Osteocyte (in vitro differentiated cells): ENCODE data around the gene SIGLEC7. TPM values are rescaled to one million over a fixed set of nuclear protein-coding genes. Genes with fewer than 3 reads are reported as not detected.
"Not testable (repeated sequence)": the region's sequence is repeated elsewhere in the genome, so short reads cannot be mapped to it uniquely, and the experiment has no call there.

ENCODE experiments used
- DNase-seq: peaks from one replicate; pipeline ENCODE4 v3.0.0; 2021; ENCODE audit warnings: mixed read lengths; ENCODE audit not compliant: unreplicated experiment; ENCODE audit errors: extremely low spot score
- H3K27ac Mint-ChIP-seq: one replicate; pipeline ENCODE4 v1.8.0; 2021; ENCODE audit warnings: mild to moderate bottlenecking, mixed read lengths; ENCODE audit not compliant: unreplicated experiment
- H3K27me3 Mint-ChIP-seq: one replicate; pipeline ENCODE4 v1.8.0; 2021; ENCODE audit warnings: mixed read lengths; ENCODE audit not compliant: unreplicated experiment
- H3K36me3 Mint-ChIP-seq: one replicate; pipeline ENCODE4 v1.8.0; 2021; ENCODE audit warnings: mixed read lengths; ENCODE audit not compliant: unreplicated experiment
- H3K4me1 Mint-ChIP-seq: one replicate; pipeline ENCODE4 v1.8.0; 2021; ENCODE audit warnings: mixed read lengths; ENCODE audit not compliant: unreplicated experiment
- H3K4me3 Mint-ChIP-seq: one replicate; pipeline ENCODE4 v1.8.0; 2021; ENCODE audit warnings: mild to moderate bottlenecking, moderate library complexity, mixed read lengths; ENCODE audit not compliant: unreplicated experiment
- H3K9me3 Mint-ChIP-seq: one replicate; pipeline ENCODE4 v1.8.0; 2021; ENCODE audit warnings: mixed read lengths; ENCODE audit not compliant: unreplicated experiment
- CTCF ChIP-seq: fragments of 200-600 bp; sonication (generic); IDR thresholded peaks from 2 replicates; pipeline ENCODE4 v1.5.0; 2021; ENCODE audit warnings: antibody characterized with exemption, mild to moderate bottlenecking, moderate library complexity
- total RNA-seq: library from RNA; stranded (reverse); gene quantifications from 2 replicates; pipeline ENCODE4 v1.2.1, GENCODE V29; 2021

SIGLEC7 gene
- total RNA-seq, 1 donor from 2014 or later, result not detected

- Mint-ChIP-seq H3K9me3 (peaks cover 15% of the 10 kb centered on the region), H3K27ac (no peak overlapping the region), H3K27me3 (peaks cover 2% of the 10 kb centered on the region), H3K4me1 (no peaks in the 10 kb centered on the region), H3K4me3 (no peak overlapping the region), H3K36me3 (no peaks in the 10 kb centered on the region)
- no peak for DNase-seq
- TF ChIP-seq CTCF, result no peak
Measured at GRCh38 chr19:51139299-51140014, 2.6 kb upstream of the SIGLEC7 start.

DNA sequence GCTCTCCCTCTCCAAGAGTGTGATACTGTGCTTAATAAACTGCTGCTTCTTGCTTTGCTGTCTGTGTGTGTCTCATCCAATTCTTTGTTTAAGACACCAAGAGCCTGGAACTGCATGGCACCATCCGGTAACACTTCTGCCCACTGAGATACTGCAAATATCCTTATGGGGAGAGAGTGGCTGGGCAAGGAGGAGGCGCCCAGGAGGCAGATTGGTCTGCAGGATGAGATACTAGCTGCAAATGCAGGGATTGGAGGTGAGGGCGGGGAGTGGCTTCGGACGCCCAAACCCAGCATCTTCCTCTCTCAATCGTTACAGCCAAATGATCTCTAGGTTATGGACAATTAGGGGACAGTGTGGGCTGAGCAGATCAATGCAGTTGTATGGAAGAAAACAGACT lies 1.7 kb upstream of the SIGLEC7 start:
- peak; percentile 51 for DNase-seq
- Mint-ChIP-seq H3K27me3 (peaks cover 2% of the 10 kb centered on the region), H3K4me1 (no peaks in the 10 kb centered on the region), H3K9me3 (peaks cover 6% of the 10 kb centered on the region), H3K4me3 (no peak overlapping the region), H3K27ac (no peak overlapping the region), H3K36me3 (no peaks in the 10 kb centered on the region)
- TF ChIP-seq CTCF, result no peak

DNA sequence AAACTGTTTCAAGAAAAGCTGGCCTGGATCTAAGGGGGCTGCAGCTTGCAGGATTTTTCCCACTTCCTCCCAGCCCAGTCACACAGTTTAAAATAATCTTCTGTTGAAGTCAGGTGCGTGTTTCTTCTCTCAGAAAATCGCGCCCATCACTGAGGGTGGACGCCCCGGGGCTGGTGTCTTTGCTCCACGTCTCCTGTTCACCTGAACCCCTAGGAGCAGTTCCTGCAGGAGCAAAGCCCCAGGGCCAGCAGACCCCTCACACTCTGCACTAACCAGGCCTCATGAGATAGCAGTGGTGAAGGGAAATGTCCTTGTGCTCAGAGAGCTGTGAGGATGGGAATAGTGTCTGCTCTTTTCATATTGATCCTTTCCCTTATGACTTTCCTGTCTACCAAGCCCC lies 920 bp upstream of the SIGLEC7 start:
- H3K27ac Mint-ChIP-seq, result no peak overlapping the region
- H3K4me3 Mint-ChIP-seq, result no peak overlapping the region
- H3K36me3 Mint-ChIP-seq, result no peaks in the 10 kb centered on the region
- H3K4me1 Mint-ChIP-seq, result no peaks in the 10 kb centered on the region
- peaks cover 2% of the 10 kb centered on the region for H3K27me3 Mint-ChIP-seq
- no peak for DNase-seq
- TF ChIP-seq CTCF, result no peak
- no peaks in the 10 kb centered on the region for H3K9me3 Mint-ChIP-seq

DNA sequence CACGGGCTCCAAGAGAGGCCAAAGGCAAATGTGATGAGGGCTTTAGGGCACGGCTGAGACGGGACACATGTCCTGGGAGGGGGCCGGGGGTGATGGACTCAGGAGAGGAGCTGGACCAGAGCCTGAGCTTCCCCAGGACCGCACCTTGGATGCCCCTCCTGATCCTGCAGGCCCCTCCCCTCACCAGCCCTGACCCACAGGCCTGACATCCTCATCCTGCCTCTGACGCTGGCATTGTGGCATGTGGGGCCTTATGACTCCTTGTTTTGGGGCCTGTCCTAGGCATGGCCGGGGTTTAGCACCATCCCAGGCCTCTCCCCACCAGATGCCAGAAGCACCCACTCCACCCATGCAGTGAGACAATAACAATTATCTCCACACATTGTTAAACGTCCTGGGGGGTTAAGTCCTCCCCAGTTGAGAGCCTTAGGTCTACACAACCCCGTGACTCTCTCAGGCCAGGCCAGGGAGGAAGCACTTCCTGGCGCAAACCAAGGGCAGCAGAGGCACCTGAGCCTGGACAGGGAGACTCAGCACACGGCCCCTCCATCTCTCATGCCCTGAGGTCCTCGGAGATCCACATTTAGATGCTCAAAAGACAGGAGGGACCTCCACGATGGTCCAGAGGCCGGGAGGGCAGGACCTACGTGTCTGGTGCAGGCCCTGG lies 841 bp downstream of the SIGLEC7 start:
- not testable (repeated sequence) for H3K4me1 Mint-ChIP-seq, H3K9me3 Mint-ChIP-seq, H3K36me3 Mint-ChIP-seq, H3K27ac Mint-ChIP-seq, H3K27me3 Mint-ChIP-seq, H3K4me3 Mint-ChIP-seq
- DNase-seq, result peak; percentile 72

- Mint-ChIP-seq H3K27ac (no peak overlapping the region), H3K27me3 (peaks cover 2% of the 10 kb centered on the region), H3K4me3 (no peak overlapping the region)
Measured at GRCh38 chr19:51143486-51143885, 1.4 kb downstream of the SIGLEC7 start.

More at GRCh38 chr19:51143486-51143885, 1.4 kb downstream of the SIGLEC7 start:
- H3K4me1 Mint-ChIP-seq, result no peaks in the 10 kb centered on the region
- no peaks in the 10 kb centered on the region for H3K36me3 Mint-ChIP-seq
- no peak for TF ChIP-seq CTCF
- H3K9me3 Mint-ChIP-seq, result no peaks in the 10 kb centered on the region
- peak; percentile 81 for DNase-seq
